Body of pancreas (tissue), 4 donors: ENCODE results near the gene CAPRIN1. TPM values are rescaled to one million over a fixed set of nuclear protein-coding genes. Genes with fewer than 3 reads are reported as not detected.

Experiments used
- ATAC-seq: fragments of 150-250 bp; one replicate; pipeline ENCODE4 v1.9.1; 2016
- DNase-seq, 4 donors: peaks; one replicate each; pipeline ENCODE4 v3.0.0-alpha.2; 2019
- H3K27ac ChIP-seq, 4 donors: fragments of 200-600 bp; sonication (generic); 1 replicate in 3 of 4; 2 replicates in 1 of 4; pipeline versions ENCODE4 v1.5.1 to v1.6.1; 2016 to 2019; ENCODE audit warnings: mild to moderate bottlenecking in 1 of 4, mixed read lengths in 1 of 4, moderate library complexity in 1 of 4
- H3K27me3 ChIP-seq, 2 donors: fragments of 200-600 bp; sonication (generic); one replicate each; pipeline ENCODE4 v1.6.0; 2016; ENCODE audit warnings: mild to moderate bottlenecking in 1 of 2
- H3K36me3 ChIP-seq, 2 donors: fragments of 200-600 bp; sonication (generic); replicated peaks in 1 of 2; 2 replicates each; pipeline ENCODE4 v1.5.1; 2016; ENCODE audit warnings: low read depth in 2 of 2; ENCODE audit not compliant: insufficient read depth in 1 of 2
- H3K4me1 ChIP-seq: fragments of 200-600 bp; sonication (generic); one replicate; pipeline ENCODE4 v1.6.0; 2016
- H3K4me3 ChIP-seq, 2 donors: fragments of 200-600 bp; sonication (generic); 1 replicate in 1 of 2; 2 replicates in 1 of 2; pipeline ENCODE4 v1.5.1; 2016 to 2019
- H3K9me3 ChIP-seq, 3 donors: fragments of 200-600 bp; sonication (generic); 1 replicate in 2 of 3; 2 replicates in 1 of 3; pipeline ENCODE4 v1.5.1; 2016
- POLR2A ChIP-seq, 3 donors: fragments of 450-650 bp; IDR thresholded peaks; one replicate each; pipeline ENCODE4 v1.6.1; 2016; ENCODE audit warnings: antibody characterized with exemption in 3 of 3, mild to moderate bottlenecking in 2 of 3
- WGBS, 2 donors: methylation state at CpG; one replicate each; pipeline ENCODE4 v1.1.5; 2017; 5-methylcytosine and 5-hydroxymethylcytosine counted together
- intact Hi-C: fragments of 100-400 bp; cut with DNase I; formaldehyde crosslinking; loops from one replicate; pipeline ENCODE4 v1.15.1; 2023
- total RNA-seq, 2 donors: library from RNA; depleted of rRNA; stranded (reverse); fragments of >200 nt; gene quantifications; one replicate each; pipeline ENCODE4 v1.1.0, GENCODE V29; 2016
- TF ChIP-seq, protein P1 (sequence below), 7 experiments: fragments of 450-650 bp in 4 of 7; fragments of 200-600 bp in 3 of 7; sonication (generic) in 3 of 7; IDR thresholded peaks; one replicate each; pipeline ENCODE4 v1.5.1; 2016 to 2019; ENCODE audit warnings: antibody characterized with exemption in 7 of 7

Gene CAPRIN1
- total RNA-seq: 100 to 1,000 TPM in 1 of 2 donors, 10 to 100 TPM in 1; 90.0 to 165 TPM

DNA sequence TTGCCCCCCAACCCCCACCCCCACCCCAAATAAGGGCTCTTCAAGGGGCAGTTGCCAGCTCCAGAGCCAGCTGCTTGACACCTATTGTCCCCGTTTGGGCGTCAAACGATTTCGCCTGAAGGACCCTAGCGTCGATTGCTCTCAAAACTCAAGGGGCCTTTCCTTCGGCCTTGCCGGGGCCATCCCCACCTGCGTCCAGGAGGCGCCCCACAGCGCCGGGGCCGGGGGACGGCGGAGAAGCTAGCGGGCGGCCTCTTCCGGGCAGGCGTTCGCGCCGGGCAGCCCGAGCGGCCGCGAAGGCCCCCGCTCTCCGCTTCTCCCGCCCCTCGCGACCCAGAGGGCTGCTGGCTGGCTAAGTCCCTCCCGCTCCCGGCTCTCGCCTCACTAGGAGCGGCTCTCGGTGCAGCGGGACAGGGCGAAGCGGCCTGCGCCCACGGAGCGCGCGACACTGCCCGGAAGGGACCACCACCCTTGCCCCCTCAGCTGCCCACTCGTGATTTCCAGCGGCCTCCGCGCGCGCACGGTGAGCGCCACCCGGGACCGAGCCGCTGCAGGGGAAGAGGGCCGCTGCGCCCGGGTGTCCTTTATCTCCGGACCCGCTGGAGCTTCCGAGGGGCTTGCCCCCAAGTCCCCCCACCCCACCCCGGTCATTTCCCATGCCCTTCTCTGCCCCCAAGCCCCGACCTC, at the start of gene CAPRIN1:
Gene CAPRIN1 (plus strand): TSS at position 383 of the 687 bp plus-strand sequence. CDS start 690 bp downstream, outside the sequence.
- peak; percentile 89 for ATAC-seq
- H3K27me3 ChIP-seq: no peaks in the 10 kb centered on the region
- intact Hi-C loops: no loop called here
- peak; percentile 85 to 88 (median 86) for DNase-seq
- TF ChIP-seq, protein P1, sequence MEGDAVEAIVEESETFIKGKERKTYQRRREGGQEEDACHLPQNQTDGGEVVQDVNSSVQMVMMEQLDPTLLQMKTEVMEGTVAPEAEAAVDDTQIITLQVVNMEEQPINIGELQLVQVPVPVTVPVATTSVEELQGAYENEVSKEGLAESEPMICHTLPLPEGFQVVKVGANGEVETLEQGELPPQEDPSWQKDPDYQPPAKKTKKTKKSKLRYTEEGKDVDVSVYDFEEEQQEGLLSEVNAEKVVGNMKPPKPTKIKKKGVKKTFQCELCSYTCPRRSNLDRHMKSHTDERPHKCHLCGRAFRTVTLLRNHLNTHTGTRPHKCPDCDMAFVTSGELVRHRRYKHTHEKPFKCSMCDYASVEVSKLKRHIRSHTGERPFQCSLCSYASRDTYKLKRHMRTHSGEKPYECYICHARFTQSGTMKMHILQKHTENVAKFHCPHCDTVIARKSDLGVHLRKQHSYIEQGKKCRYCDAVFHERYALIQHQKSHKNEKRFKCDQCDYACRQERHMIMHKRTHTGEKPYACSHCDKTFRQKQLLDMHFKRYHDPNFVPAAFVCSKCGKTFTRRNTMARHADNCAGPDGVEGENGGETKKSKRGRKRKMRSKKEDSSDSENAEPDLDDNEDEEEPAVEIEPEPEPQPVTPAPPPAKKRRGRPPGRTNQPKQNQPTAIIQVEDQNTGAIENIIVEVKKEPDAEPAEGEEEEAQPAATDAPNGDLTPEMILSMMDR (IDR thresholded peaks at IDR 0.05): peak in 3 of 7 experiments; percentile 4 to 26 (median 12)
- peak; percentile 69 to 89 (median 87) for TF ChIP-seq POLR2A (IDR thresholded peaks at IDR 0.05)
- WGBS, 2 donors: 0% methylated on average over 12 to 56 of the region's 64 CpGs
- peak within 1 kb of the TSS; percentile 97 for H3K4me3 ChIP-seq
- no peaks in the 10 kb centered on the region for H3K36me3 ChIP-seq
- H3K4me1 ChIP-seq: peaks cover 34% of the 10 kb centered on the region
- no peaks in the 10 kb centered on the region for H3K9me3 ChIP-seq
- peak within 1 kb of the TSS; percentile 94 to 100 (median 98) for H3K27ac ChIP-seq

DNA sequence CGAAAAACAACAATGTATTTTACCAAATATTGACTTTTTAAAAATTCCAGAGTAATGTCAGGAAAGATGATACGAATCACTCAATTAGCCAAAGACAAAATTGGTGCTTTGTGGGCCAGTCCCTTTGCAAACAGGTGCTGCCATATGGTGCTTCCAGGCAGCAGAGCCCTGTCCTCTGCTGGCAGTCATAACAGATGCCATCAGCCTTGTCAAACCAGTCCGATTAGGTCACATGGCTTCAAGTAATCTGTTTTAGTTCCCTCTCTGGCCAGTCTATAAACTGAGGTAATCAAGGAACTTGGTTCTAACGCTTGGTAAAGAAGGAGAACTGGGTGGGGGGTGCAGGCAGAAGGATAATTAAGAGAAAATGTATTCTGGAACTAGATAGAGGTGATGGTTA, 49.1 kb upstream of the CAPRIN1 start:
- peak; percentile 75 for ATAC-seq
- no peaks in the 10 kb centered on the region for H3K36me3 ChIP-seq
- intact Hi-C loops: no loop called here
- H3K4me1 ChIP-seq: peaks cover 8% of the 10 kb centered on the region
- TF ChIP-seq, protein P1 (IDR thresholded peaks at IDR 0.05): no peak
- no peak for TF ChIP-seq POLR2A (IDR thresholded peaks at IDR 0.05)
- no peaks in the 10 kb centered on the region for H3K9me3 ChIP-seq
- peak; percentile 25 to 43 (median 27) for DNase-seq
- no peaks in the 10 kb centered on the region for H3K27me3 ChIP-seq
- no peak overlapping the region for H3K4me3 ChIP-seq
- no peak overlapping the region for H3K27ac ChIP-seq
- 32 to 42% methylated on average over 4 of the region's 4 CpGs for WGBS, 2 donors

DNA sequence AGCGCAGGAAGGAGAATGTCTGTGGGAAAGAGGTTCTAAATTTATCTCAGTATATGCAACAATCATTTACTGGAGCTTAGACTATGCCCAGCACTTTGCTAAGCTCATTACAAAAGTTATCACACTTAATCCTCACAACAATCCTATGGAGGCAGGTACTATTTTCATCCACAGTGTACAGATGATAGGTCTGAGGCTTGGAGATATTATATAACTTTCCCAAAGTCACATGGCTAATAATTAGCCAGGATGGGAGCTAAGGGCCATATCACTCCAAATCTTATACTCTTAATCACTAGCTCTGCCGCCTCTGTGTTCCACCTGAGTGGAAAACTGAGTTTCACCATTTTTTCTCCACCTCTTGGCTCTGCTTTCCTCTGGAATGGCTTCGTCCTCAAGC, 47.3 kb upstream of the CAPRIN1 start:
- no peak overlapping the region for H3K4me3 ChIP-seq
- no peak for DNase-seq
- H3K36me3 ChIP-seq: no peaks in the 10 kb centered on the region
- H3K9me3 ChIP-seq: no peaks in the 10 kb centered on the region
- H3K4me1 ChIP-seq: peaks cover 8% of the 10 kb centered on the region
- intact Hi-C loops: no loop called here
- TF ChIP-seq, protein P1 (IDR thresholded peaks at IDR 0.05): no peak
- TF ChIP-seq POLR2A (IDR thresholded peaks at IDR 0.05): no peak
- H3K27ac ChIP-seq: no peak overlapping the region
- ATAC-seq: no peak
- WGBS, 2 donors: 69 to 73% methylated on average over 3 of the region's 3 CpGs
- no peaks in the 10 kb centered on the region for H3K27me3 ChIP-seq

DNA sequence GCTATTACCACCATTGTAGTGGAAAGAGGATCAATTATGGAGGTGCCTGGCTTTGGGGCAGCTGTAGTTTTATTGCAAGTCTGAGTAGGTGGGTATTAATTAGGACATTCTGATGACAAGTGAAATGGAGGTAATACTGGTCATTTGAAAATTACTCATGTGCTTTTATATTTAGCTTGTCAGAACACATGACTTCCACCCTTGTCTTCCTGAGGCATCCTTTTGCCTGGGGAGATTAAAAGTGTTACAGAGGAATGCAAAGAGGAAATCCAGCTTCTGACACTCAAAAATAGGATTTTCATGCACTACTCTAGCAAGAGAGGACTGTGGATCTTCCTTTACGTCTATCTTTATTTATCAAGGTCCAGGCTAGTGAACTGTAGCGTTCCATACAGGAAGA, 44.7 kb upstream of the CAPRIN1 start:
- H3K27ac ChIP-seq: no peak overlapping the region
- no peaks in the 10 kb centered on the region for H3K27me3 ChIP-seq
- no peaks in the 10 kb centered on the region for H3K9me3 ChIP-seq
- no peaks in the 10 kb centered on the region for H3K36me3 ChIP-seq
- H3K4me3 ChIP-seq: no peak overlapping the region
- DNase-seq (no peak), ATAC-seq (no peak)
- whole genome bisulfite sequencing, 2 donors: 60 to 69% methylated on average over 2 of the region's 2 CpGs
- TF ChIP-seq, protein P1 (IDR thresholded peaks at IDR 0.05): no peak
- no peak for TF ChIP-seq POLR2A (IDR thresholded peaks at IDR 0.05)
- intact Hi-C loops: no loop called here
- H3K4me1 ChIP-seq: peaks cover 8% of the 10 kb centered on the region

- TF ChIP-seq, protein P1 (IDR thresholded peaks at IDR 0.05): no peak
- no peak for TF ChIP-seq POLR2A (IDR thresholded peaks at IDR 0.05)
- DNase-seq (no peak), ATAC-seq (no peak)
- H3K27ac ChIP-seq: no peak overlapping the region
- WGBS, 2 donors: 86 to 97% methylated on average over 1 of the region's 1 CpG
- H3K36me3 ChIP-seq: no peaks in the 10 kb centered on the region
- H3K4me3 ChIP-seq: no peak overlapping the region
- no peaks in the 10 kb centered on the region for H3K4me1 ChIP-seq
- H3K27me3 ChIP-seq: no peaks in the 10 kb centered on the region
- intact Hi-C loops: no loop called here
- no peaks in the 10 kb centered on the region for H3K9me3 ChIP-seq
These were observed 38.8 kb upstream of the CAPRIN1 start for GRCh38 chr11:34012734-34013133.
